Activated T-cell treated with anti-CD3 and anti-CD28 coated beads, Interleukin-2, amount 50 U/mL, for 24 hours (primary cell): ENCODE measurements around the gene FBXW5.

ENCODE experiments used
- DNase-seq: peaks from one replicate; pipeline ENCODE4 v3.0.0-alpha.2; 2020
- H3K27ac Mint-ChIP-seq: 2 replicates; pipeline ENCODE4 v1.8.0; 2020; ENCODE audit warnings: mild to moderate bottlenecking, mixed read lengths
- H3K27me3 Mint-ChIP-seq: 2 replicates; pipeline ENCODE4 v1.8.0; 2020; ENCODE audit warnings: mixed read lengths
- H3K36me3 Mint-ChIP-seq: 2 replicates; pipeline ENCODE4 v1.8.0; 2020; ENCODE audit warnings: low read depth, mixed read lengths
- H3K4me1 Mint-ChIP-seq: 2 replicates; pipeline ENCODE4 v1.8.0; 2020; ENCODE audit warnings: low read depth, mixed read lengths
- H3K4me3 Mint-ChIP-seq: 2 replicates; pipeline ENCODE4 v1.8.0; 2020; ENCODE audit warnings: mild to moderate bottlenecking, moderate library complexity, mixed read lengths
- H3K9me3 Mint-ChIP-seq: 2 replicates; pipeline ENCODE4 v1.8.0; 2020; ENCODE audit warnings: mixed read lengths

Gene FBXW5

GRCh38 chr9:136944519-136945332 is at the start of gene FBXW5, which contains the start of gene C8G:
TSS of gene FBXW5 (minus strand) at chr9:136944738. CDS start at chr9:136944083, 655 bp downstream.
TSS of gene C8G (plus strand) at chr9:136945243. CDS start at chr9:136945321, 78 bp downstream.
- no peaks in the 10 kb centered on the region for H3K9me3 Mint-ChIP-seq
- peak within 1 kb of the TSS; percentile 82 for H3K4me3 Mint-ChIP-seq
- H3K36me3 Mint-ChIP-seq, result peaks cover 37% of the 10 kb centered on the region
- peak; percentile 98 for DNase-seq
- peak within 1 kb of the TSS; percentile 86 for H3K27ac Mint-ChIP-seq
- no peaks in the 10 kb centered on the region for H3K27me3 Mint-ChIP-seq
- H3K4me1 Mint-ChIP-seq, result peaks cover 22% of the 10 kb centered on the region

GRCh38 chr9:136992819-136993369 is 48.4 kb upstream of the FBXW5 start:
- Mint-ChIP-seq H3K36me3 (peaks cover 19% of the 10 kb centered on the region), H3K27me3 (peaks cover 4% of the 10 kb centered on the region), H3K4me3 (peak overlapping the region; percentile 87), H3K27ac (peak overlapping the region; percentile 87), H3K4me1 (peaks cover 33% of the 10 kb centered on the region), H3K9me3 (no peaks in the 10 kb centered on the region)
- DNase-seq, result no peak

GRCh38 chr9:136991993-136992818 is 47.7 kb upstream of the FBXW5 start, which contains the start of gene PAXX:
TSS of gene PAXX (plus strand) at chr9:136992422. CDS start at chr9:136992444, 22 bp downstream.
- DNase-seq, result peak; percentile 97

GRCh38 chr9:136990242-136990911 is 45.8 kb upstream of the FBXW5 start:
- Mint-ChIP-seq H3K27ac (peak overlapping the region; percentile 39), H3K4me3 (no peak overlapping the region), H3K36me3 (peaks cover 19% of the 10 kb centered on the region), H3K27me3 (peaks cover 8% of the 10 kb centered on the region), H3K4me1 (peaks cover 18% of the 10 kb centered on the region), H3K9me3 (no peaks in the 10 kb centered on the region)
- DNase-seq, result no peak

More at GRCh38 chr9:136991993-136992818, 47.7 kb upstream of the FBXW5 start, which contains the start of gene PAXX:
- Mint-ChIP-seq H3K27me3 (peaks cover 3% of the 10 kb centered on the region), H3K9me3 (no peaks in the 10 kb centered on the region), H3K4me1 (peaks cover 26% of the 10 kb centered on the region), H3K27ac (peak within 1 kb of the TSS; percentile 87), H3K36me3 (peaks cover 19% of the 10 kb centered on the region), H3K4me3 (peak within 1 kb of the TSS; percentile 87)

GRCh38 chr9:136988872-136989271 is 44.3 kb upstream of the FBXW5 start:
- H3K27ac Mint-ChIP-seq, result no peak overlapping the region
- no peaks in the 10 kb centered on the region for H3K9me3 Mint-ChIP-seq
- H3K36me3 Mint-ChIP-seq, result peaks cover 14% of the 10 kb centered on the region
- no peak for DNase-seq
- no peak overlapping the region for H3K4me3 Mint-ChIP-seq
- peaks cover 21% of the 10 kb centered on the region for H3K27me3 Mint-ChIP-seq
- peaks cover 14% of the 10 kb centered on the region for H3K4me1 Mint-ChIP-seq

- Mint-ChIP-seq H3K4me3 (no peak overlapping the region), H3K27me3 (peaks cover 36% of the 10 kb centered on the region), H3K9me3 (no peaks in the 10 kb centered on the region), H3K27ac (no peak overlapping the region), H3K4me1 (no peaks in the 10 kb centered on the region), H3K36me3 (no peaks in the 10 kb centered on the region)
- no peak for DNase-seq
These were observed 41.3 kb upstream of the FBXW5 start for GRCh38 chr9:136985853-136986252.

GRCh38 chr9:136985027-136985602 is 40.6 kb upstream of the FBXW5 start:
- Mint-ChIP-seq H3K9me3 (no peaks in the 10 kb centered on the region), H3K27me3 (peaks cover 36% of the 10 kb centered on the region), H3K4me3 (no peak overlapping the region), H3K4me1 (no peaks in the 10 kb centered on the region), H3K27ac (no peak overlapping the region), H3K36me3 (no peaks in the 10 kb centered on the region)
- peak; percentile 41 for DNase-seq

GRCh38 chr9:136984464-136985026 is 40.0 kb upstream of the FBXW5 start:
- no peaks in the 10 kb centered on the region for H3K36me3 Mint-ChIP-seq
- no peak overlapping the region for H3K4me3 Mint-ChIP-seq
- H3K9me3 Mint-ChIP-seq, result no peaks in the 10 kb centered on the region
- no peaks in the 10 kb centered on the region for H3K4me1 Mint-ChIP-seq
- peaks cover 36% of the 10 kb centered on the region for H3K27me3 Mint-ChIP-seq
- DNase-seq, result no peak
- H3K27ac Mint-ChIP-seq, result no peak overlapping the region

- no peaks in the 10 kb centered on the region for H3K36me3 Mint-ChIP-seq
- no peak overlapping the region for H3K4me3 Mint-ChIP-seq
- H3K4me1 Mint-ChIP-seq, result no peaks in the 10 kb centered on the region
- DNase-seq, result no peak
- no peak overlapping the region for H3K27ac Mint-ChIP-seq
- H3K27me3 Mint-ChIP-seq, result peaks cover 36% of the 10 kb centered on the region
- no peaks in the 10 kb centered on the region for H3K9me3 Mint-ChIP-seq
These were observed 39.2 kb upstream of the FBXW5 start for GRCh38 chr9:136983656-136984314.

- Mint-ChIP-seq H3K9me3 (no peaks in the 10 kb centered on the region), H3K36me3 (no peaks in the 10 kb centered on the region), H3K27me3 (peaks cover 36% of the 10 kb centered on the region), H3K4me1 (no peaks in the 10 kb centered on the region), H3K4me3 (no peak overlapping the region), H3K27ac (no peak overlapping the region)
- no peak for DNase-seq
These were observed 38.6 kb upstream of the FBXW5 start for GRCh38 chr9:136983167-136983566.

- peaks cover under 1% of the 10 kb centered on the region for H3K4me1 Mint-ChIP-seq
- peaks cover 33% of the 10 kb centered on the region for H3K27me3 Mint-ChIP-seq
These were observed 37.9 kb upstream of the FBXW5 start, which contains the start of gene LCNL1 for GRCh38 chr9:136982232-136983051. TSS of gene LCNL1 (plus strand) at chr9:136982993. CDS start at chr9:136983587, 594 bp downstream.

GRCh38 chr9:136981588-136982231 is 37.2 kb upstream of the FBXW5 start:
- no peaks in the 10 kb centered on the region for H3K36me3 Mint-ChIP-seq
- no peak overlapping the region for H3K4me3 Mint-ChIP-seq
- H3K9me3 Mint-ChIP-seq, result no peaks in the 10 kb centered on the region
- peaks cover 33% of the 10 kb centered on the region for H3K27me3 Mint-ChIP-seq
- peaks cover 2% of the 10 kb centered on the region for H3K4me1 Mint-ChIP-seq
- no peak for DNase-seq
- no peak overlapping the region for H3K27ac Mint-ChIP-seq

More at GRCh38 chr9:136982232-136983051, 37.9 kb upstream of the FBXW5 start, which contains the start of gene LCNL1:
- H3K36me3 Mint-ChIP-seq, result no peaks in the 10 kb centered on the region
- no peak within 1 kb of the TSS for H3K4me3 Mint-ChIP-seq
- no peak within 1 kb of the TSS for H3K27ac Mint-ChIP-seq
- H3K9me3 Mint-ChIP-seq, result no peaks in the 10 kb centered on the region
- DNase-seq, result no peak
